ENCODE results near the gene SOX12. TPM values are rescaled to one million over a fixed set of nuclear protein-coding genes. Genes with fewer than 3 reads are reported as not detected.

Gene SOX12
- total RNA-seq = 1 to 10 TPM; 1.1 to 3.7 (median 3.3) TPM

DNA sequence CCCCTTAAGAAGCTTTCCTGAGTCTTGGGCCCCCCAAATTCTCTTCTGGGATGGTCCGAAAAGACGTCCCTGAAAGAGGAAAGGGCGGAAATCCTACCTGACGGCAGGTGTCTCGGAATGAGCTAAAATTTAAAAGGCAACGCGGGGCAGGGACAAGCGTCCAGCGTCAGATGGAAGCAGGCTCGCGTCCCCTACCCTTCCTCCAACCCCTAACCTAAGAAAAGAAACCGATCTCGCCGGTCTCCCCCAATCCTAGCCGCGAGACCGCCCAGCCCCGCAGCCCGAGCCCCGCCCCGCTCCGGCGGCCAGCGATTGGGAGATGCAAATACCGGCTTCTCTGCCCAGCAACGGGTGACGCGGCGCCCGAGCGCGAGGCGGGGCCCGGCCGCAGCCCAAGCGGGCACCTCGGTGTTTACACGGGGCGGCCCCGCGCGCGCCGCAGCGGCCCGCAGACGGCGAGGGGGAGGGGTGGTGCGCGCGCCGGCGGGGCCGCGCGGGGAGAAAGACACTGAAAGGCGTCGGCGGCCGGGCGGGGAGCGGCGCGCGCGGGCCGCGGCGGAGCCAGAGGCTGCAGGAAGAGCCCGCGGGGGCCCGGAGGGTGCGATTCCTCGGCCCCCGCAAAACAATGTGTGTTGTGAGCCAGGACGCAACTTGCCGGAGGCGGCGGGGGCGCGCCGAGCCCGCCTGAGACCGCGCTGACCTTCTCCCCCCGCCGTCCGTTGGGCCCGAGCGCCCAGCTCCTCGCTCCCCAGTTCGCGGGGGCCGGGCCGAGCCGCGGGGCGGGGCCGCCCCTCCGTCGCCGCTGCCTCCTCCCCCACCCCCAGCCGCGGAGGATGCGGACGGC is at the start of gene SOX12:
TSS of gene SOX12 (plus strand) at position 508 of the 844 bp plus-strand sequence. CDS start 373 bp downstream, outside the sequence.
- intact Hi-C loops (cut with DNase I; ENCODE audit: low total_unique reads) = no loop called here
- TF ChIP-seq POLR2AphosphoS5 (IDR thresholded peaks at IDR 0.05) (peak in 1 of 3 donors; percentile 54), POLR2A (IDR thresholded peaks at IDR 0.05) (no peak)
- Histone ChIP-seq H3K36me3 (no peaks in the 10 kb centered on the region), H3K9me3 (no peaks in the 10 kb centered on the region), H3K27ac (peak within 1 kb of the TSS; percentile 88 to 98), H3K4me3 (peak within 1 kb of the TSS; percentile 68 to 86 (median 79)), H3K4me1 (peaks cover 4% of the 10 kb centered on the region in 2 donors), H3K27me3 (no peaks in the 10 kb centered on the region)
- DNase-seq (ENCODE audit: low spot score in 2 of 2) = peak; percentile 95

DNA sequence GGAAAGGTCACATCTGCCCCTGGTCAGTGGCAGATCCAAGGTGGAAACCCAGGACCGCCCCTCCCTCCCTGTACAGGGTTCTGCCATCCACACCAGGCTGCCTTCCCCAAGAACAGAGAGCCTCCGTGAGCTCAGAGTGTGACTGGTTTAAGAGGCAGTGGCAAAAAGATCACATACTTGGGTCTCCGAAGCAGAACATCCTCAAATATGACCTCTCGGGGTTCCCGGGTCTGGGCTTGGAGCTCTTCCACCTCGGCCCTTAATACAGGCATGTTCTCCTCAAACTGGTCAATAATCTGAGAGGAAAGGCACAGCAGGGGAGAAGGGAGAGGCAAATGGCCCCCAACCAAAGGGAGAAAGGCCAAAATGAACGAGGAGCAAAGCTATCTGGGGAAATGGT is 49.6 kb upstream of the SOX12 start:
- Histone ChIP-seq H3K4me1 (no peaks in the 10 kb centered on the region), H3K4me3 (no peak overlapping the region), H3K9me3 (no peaks in the 10 kb centered on the region), H3K36me3 (peaks cover 5% of the 10 kb centered on the region), H3K27ac (no peak overlapping the region), H3K27me3 (no peaks in the 10 kb centered on the region)
- intact Hi-C loops (cut with DNase I; ENCODE audit: low total_unique reads) = no loop called here
- no peak for DNase-seq (ENCODE audit: low spot score in 2 of 2)
- no peak for TF ChIP-seq POLR2AphosphoS5 (IDR thresholded peaks at IDR 0.05)

- peaks cover 5% of the 10 kb centered on the region for H3K36me3 ChIP-seq
- no peaks in the 10 kb centered on the region for H3K4me1 ChIP-seq
- no peaks in the 10 kb centered on the region for H3K27me3 ChIP-seq
- H3K27ac ChIP-seq = no peak overlapping the region
- DNase-seq (ENCODE audit: low spot score in 2 of 2) = no peak
- intact Hi-C loops (cut with DNase I; ENCODE audit: low total_unique reads) = no loop called here
- no peak overlapping the region for H3K4me3 ChIP-seq
- no peaks in the 10 kb centered on the region for H3K9me3 ChIP-seq
- no peak for TF ChIP-seq CTCF (IDR thresholded peaks at IDR 0.05)
These were observed 48.5 kb upstream of the SOX12 start for GRCh38 chr20:276620-277495.

DNA sequence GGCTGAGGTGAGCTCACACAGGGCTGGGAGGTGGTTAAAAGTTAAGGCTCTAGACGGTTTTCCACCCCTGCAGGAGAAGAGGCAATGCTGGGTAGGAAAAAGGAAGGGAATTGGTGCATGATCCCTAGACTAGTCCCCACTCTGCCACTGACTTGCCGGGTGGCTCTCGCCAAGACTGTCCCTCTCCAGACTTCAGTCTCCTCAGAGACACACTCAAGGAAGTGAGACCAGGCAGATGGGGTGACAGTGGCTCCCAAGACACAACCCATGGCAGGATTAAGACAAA is 47.9 kb upstream of the SOX12 start:
- H3K4me1 ChIP-seq = no peaks in the 10 kb centered on the region
- no peaks in the 10 kb centered on the region for H3K9me3 ChIP-seq
- TF ChIP-seq POLR2A (IDR thresholded peaks at IDR 0.05) (no peak), CTCF (IDR thresholded peaks at IDR 0.05) (no peak), POLR2AphosphoS5 (IDR thresholded peaks at IDR 0.05) (no peak)
- peaks cover 5% of the 10 kb centered on the region for H3K36me3 ChIP-seq
- no peak overlapping the region for H3K27ac ChIP-seq
- no peak overlapping the region for H3K4me3 ChIP-seq
- no peaks in the 10 kb centered on the region for H3K27me3 ChIP-seq
- intact Hi-C loops (cut with DNase I; ENCODE audit: low total_unique reads) = no loop called here
- DNase-seq (ENCODE audit: low spot score in 2 of 2) = no peak

- intact Hi-C loops (cut with DNase I; ENCODE audit: low total_unique reads) = no loop called here
- Histone ChIP-seq H3K27ac (peak overlapping the region in 1 of 2 donors; percentile 36), H3K27me3 (no peaks in the 10 kb centered on the region), H3K36me3 (peaks cover 5% of the 10 kb centered on the region), H3K9me3 (no peaks in the 10 kb centered on the region), H3K4me1 (no peaks in the 10 kb centered on the region), H3K4me3 (peak overlapping the region in 2 of 3 donors; percentile 11 to 70)
- DNase-seq (ENCODE audit: low spot score in 2 of 2) = no peak
- TF ChIP-seq POLR2A (IDR thresholded peaks at IDR 0.05) (no peak), CTCF (IDR thresholded peaks at IDR 0.05) (no peak), POLR2AphosphoS5 (IDR thresholded peaks at IDR 0.05) (no peak)
These were observed 47.2 kb upstream of the SOX12 start for GRCh38 chr20:278181-278580.

All from breast epithelium (tissue), 4 donors.